ENCODE measurements around the gene GRID2. TPM values are rescaled to one million over a fixed set of nuclear protein-coding genes. Genes with fewer than 3 reads are reported as not detected.

Gene GRID2
- total RNA-seq, 2 donors from 2014 or later: 0.16 TPM; not detected in 1

DNA sequence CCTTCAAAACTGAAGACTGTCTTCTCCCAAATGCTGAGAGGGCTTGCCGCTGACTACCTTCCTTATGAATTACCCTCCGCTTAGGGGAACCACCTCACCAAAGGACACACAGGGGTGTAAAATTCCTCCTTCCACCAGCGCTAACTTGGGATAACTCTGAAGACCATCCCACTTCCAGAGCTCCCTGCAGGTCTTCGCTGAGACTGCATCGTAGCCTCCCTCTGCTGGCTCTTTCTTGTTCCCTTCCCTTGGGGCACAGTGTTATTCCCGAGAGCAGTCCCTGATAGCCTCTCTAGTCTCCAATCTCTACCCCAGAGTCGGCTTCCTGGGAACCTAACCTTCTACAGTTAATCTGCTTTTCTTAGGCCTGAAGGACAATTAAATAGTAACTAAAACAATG lies 799.3 kb downstream of the GRID2 start:
- no peak overlapping the region for H3K4me3 ChIP-seq
- H3K9me3 ChIP-seq: no peaks in the 10 kb centered on the region
- TF ChIP-seq, protein P1, sequence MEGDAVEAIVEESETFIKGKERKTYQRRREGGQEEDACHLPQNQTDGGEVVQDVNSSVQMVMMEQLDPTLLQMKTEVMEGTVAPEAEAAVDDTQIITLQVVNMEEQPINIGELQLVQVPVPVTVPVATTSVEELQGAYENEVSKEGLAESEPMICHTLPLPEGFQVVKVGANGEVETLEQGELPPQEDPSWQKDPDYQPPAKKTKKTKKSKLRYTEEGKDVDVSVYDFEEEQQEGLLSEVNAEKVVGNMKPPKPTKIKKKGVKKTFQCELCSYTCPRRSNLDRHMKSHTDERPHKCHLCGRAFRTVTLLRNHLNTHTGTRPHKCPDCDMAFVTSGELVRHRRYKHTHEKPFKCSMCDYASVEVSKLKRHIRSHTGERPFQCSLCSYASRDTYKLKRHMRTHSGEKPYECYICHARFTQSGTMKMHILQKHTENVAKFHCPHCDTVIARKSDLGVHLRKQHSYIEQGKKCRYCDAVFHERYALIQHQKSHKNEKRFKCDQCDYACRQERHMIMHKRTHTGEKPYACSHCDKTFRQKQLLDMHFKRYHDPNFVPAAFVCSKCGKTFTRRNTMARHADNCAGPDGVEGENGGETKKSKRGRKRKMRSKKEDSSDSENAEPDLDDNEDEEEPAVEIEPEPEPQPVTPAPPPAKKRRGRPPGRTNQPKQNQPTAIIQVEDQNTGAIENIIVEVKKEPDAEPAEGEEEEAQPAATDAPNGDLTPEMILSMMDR (IDR thresholded peaks at IDR 0.05): no peak

DNA sequence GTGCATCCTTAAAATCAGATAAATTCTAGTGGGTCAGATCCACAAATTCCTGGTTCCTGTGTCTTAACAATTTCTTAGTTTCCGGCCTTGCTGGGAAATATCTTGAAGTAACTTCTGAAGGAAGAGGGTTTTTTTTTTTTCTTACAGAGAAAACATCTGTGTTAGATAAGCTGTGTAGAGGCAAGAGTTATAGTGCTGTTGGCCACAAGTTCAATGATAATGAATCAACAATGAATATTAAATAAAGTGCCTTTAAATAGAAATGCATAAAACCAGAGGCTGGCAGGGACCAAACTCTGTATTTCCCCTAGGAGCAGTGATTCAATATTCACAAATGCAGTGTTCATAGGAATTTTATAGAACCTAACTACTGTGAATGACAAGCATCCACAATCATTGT lies 812.9 kb downstream of the GRID2 start:
- TF ChIP-seq, protein P1 (IDR thresholded peaks at IDR 0.05): no peak
- Histone ChIP-seq H3K36me3 (no peaks in the 10 kb centered on the region), H3K4me1 (no peaks in the 10 kb centered on the region), H3K9me3 (no peaks in the 10 kb centered on the region), H3K4me3 (no peak overlapping the region), H3K27ac (no peak overlapping the region), H3K27me3 (no peaks in the 10 kb centered on the region)
- DNase-seq (ENCODE audit: low spot score): no peak

More for the DNA sequence above, 799.3 kb downstream of the GRID2 start:
- DNase-seq (ENCODE audit: low spot score): no peak
- Histone ChIP-seq H3K27ac (no peak overlapping the region), H3K36me3 (no peaks in the 10 kb centered on the region), H3K4me1 (no peaks in the 10 kb centered on the region), H3K27me3 (no peaks in the 10 kb centered on the region)

DNA sequence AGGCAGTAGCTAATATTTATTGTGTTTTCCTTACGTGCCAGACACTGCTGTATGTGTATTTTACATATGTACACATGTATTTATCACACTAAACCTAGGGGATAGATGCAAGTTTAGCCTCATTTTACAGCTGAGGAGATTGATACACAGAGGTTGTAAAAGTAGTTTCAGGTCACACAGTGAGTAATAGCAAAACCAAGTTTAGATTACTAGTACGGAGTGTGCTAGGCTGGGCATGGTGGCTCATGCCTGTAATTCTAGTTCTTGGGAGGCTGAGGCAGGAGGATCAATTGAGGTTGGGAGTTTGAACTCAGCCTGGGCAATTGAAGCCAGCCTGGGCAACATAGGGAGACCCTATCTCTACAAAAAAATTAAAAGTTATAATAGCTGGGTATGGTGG lies 823.7 kb downstream of the GRID2 start:
- no peaks in the 10 kb centered on the region for H3K27me3 ChIP-seq
- no peak for DNase-seq (ENCODE audit: low spot score)
- no peaks in the 10 kb centered on the region for H3K36me3 ChIP-seq
- H3K4me1 ChIP-seq: no peaks in the 10 kb centered on the region
- TF ChIP-seq, protein P1 (IDR thresholded peaks at IDR 0.05): no peak
- no peaks in the 10 kb centered on the region for H3K9me3 ChIP-seq
- H3K4me3 ChIP-seq: no peak overlapping the region
- no peak overlapping the region for H3K27ac ChIP-seq

- Histone ChIP-seq H3K36me3 (no peaks in the 10 kb centered on the region), H3K9me3 (no peaks in the 10 kb centered on the region), H3K27ac (no peak overlapping the region), H3K27me3 (no peaks in the 10 kb centered on the region), H3K4me3 (no peak overlapping the region), H3K4me1 (no peaks in the 10 kb centered on the region)
- TF ChIP-seq, protein P1 (IDR thresholded peaks at IDR 0.05): no peak
- no peak for DNase-seq (ENCODE audit: low spot score)
These were observed 828.9 kb downstream of the GRID2 start for GRCh38 chr4:93132631-93133030.

DNA sequence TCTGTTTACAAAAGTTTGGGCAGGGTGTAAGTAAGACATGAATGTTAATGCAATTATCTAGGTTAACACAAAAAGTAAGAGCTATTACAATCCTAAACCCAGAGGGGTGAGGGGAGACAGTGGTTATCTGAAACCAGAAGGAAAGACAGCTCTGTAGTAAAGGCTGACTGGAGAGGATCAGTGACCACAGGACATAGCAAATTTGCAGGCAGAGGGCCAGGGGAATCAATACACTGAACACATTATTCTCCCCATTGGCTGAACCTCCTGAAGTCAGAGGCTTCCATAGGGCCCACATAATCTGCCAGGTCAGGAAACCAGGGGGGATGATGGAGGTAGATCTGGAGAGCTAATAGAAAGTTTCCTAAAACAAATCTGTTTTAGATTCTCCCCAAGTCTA lies 835.4 kb downstream of the GRID2 start:
- Histone ChIP-seq H3K36me3 (no peaks in the 10 kb centered on the region), H3K27ac (no peak overlapping the region), H3K4me3 (no peak overlapping the region), H3K9me3 (no peaks in the 10 kb centered on the region), H3K27me3 (no peaks in the 10 kb centered on the region), H3K4me1 (no peaks in the 10 kb centered on the region)
- DNase-seq (ENCODE audit: low spot score): no peak
- TF ChIP-seq, protein P1 (IDR thresholded peaks at IDR 0.05): no peak

DNA sequence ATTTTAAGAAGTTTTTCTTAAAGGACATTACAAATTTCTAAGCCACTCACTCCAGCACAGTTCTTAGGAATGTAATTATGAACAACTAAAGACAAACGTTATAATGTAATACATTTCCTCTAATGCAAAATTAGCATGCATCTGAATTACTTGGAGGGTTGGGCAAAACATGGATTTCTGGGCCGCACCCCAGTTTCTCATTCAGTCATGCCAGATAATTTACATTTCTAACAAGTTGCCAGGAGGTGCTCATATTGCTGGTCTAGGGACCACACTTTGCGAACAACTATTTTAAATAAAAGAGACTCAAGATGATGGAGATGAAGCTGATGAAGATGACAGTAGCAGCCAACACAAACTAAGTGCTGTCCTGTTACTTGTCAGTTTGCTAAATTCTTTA lies 840.1 kb downstream of the GRID2 start:
- Histone ChIP-seq H3K27me3 (no peaks in the 10 kb centered on the region), H3K36me3 (no peaks in the 10 kb centered on the region), H3K4me3 (no peak overlapping the region), H3K4me1 (no peaks in the 10 kb centered on the region), H3K9me3 (no peaks in the 10 kb centered on the region), H3K27ac (no peak overlapping the region)
- TF ChIP-seq, protein P1 (IDR thresholded peaks at IDR 0.05): no peak
- DNase-seq (ENCODE audit: low spot score): no peak
